AG09309 (cell line): ENCODE data around the gene ACOT4.
"Not testable (repeated sequence)": the region's sequence is repeated elsewhere in the genome, so short reads cannot be mapped to it uniquely, and the experiment has no call there.

Experiments used
- DNase-seq: peaks from one replicate; pipeline ENCODE4 v3.0.0-alpha.2; 2010; ENCODE audit warnings: low read depth
- H3K4me3 ChIP-seq: 2 replicates; pipeline ENCODE4 v1.5.1; 2011; ENCODE audit warnings: mild to moderate bottlenecking, low read depth, low read length, moderate library complexity; ENCODE audit not compliant: control insufficient read depth
- TF ChIP-seq, protein P1 (sequence below): IDR thresholded peaks from 2 replicates; pipeline ENCODE4 v1.5.1; 2011; ENCODE audit warnings: mild to moderate bottlenecking, low read depth, low read length, inconsistent platforms; ENCODE audit not compliant: insufficient read depth, control insufficient read depth; ENCODE audit errors: missing control alignments

ACOT4 gene

GRCh38 chr14:73588695-73589094, 3.0 kb upstream of the ACOT4 start:
- TF ChIP-seq, protein P1, sequence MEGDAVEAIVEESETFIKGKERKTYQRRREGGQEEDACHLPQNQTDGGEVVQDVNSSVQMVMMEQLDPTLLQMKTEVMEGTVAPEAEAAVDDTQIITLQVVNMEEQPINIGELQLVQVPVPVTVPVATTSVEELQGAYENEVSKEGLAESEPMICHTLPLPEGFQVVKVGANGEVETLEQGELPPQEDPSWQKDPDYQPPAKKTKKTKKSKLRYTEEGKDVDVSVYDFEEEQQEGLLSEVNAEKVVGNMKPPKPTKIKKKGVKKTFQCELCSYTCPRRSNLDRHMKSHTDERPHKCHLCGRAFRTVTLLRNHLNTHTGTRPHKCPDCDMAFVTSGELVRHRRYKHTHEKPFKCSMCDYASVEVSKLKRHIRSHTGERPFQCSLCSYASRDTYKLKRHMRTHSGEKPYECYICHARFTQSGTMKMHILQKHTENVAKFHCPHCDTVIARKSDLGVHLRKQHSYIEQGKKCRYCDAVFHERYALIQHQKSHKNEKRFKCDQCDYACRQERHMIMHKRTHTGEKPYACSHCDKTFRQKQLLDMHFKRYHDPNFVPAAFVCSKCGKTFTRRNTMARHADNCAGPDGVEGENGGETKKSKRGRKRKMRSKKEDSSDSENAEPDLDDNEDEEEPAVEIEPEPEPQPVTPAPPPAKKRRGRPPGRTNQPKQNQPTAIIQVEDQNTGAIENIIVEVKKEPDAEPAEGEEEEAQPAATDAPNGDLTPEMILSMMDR: no peak
- no peak for DNase-seq
- no peak overlapping the region for H3K4me3 ChIP-seq

DNA sequence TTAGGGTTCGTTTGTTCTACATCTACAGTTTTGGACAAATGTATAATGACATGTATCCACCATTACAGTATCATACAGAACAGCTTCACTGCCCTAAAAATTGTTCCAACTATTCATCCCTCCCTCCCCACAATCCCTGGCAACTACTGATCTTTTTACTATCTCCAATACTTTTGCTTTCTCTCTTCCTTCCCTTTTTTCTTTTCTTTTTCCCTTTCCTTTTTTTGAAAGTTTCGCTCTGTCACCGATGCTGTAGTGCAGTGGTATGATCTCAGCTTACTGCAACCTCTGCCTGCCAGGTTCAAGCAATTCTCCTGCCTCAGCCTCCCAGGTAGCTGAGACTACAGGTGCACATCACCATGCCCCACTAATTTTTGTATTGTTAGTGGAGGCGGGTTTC, 2.6 kb upstream of the ACOT4 start:
- DNase-seq: no peak
- H3K4me3 ChIP-seq: no peak overlapping the region
- TF ChIP-seq, protein P1: no peak

GRCh38 chr14:73590673-73591004, 1.0 kb upstream of the ACOT4 start:
- DNase-seq, H3K4me3 ChIP-seq: not testable (repeated sequence)

DNA sequence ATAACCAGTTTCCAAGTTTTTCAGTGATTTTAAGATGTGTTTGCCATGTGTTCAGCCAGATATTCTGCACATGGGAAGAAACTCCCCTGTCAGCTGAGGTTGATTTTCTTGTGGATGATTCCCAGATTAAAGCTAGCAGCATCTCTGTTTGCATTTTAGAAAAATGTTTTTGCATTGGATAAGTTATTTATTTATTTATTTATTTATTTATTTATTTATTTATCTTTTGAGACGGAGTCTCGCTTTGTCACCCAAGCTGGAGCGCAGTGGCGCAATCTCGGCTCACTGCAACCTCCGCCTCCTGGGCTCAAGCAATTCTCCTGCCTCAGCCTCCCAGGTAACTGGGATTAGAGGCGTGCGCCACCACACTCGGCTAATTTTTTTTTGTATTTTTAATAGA, 2.8 kb downstream of the ACOT4 start:
- TF ChIP-seq, protein P1: no peak
- DNase-seq: no peak
- H3K4me3 ChIP-seq: no peak overlapping the region

- TF ChIP-seq, protein P1: no peak
- H3K4me3 ChIP-seq: no peak overlapping the region
- DNase-seq: no peak
Observed at GRCh38 chr14:73599499-73599898, 7.8 kb downstream of the ACOT4 start.

DNA sequence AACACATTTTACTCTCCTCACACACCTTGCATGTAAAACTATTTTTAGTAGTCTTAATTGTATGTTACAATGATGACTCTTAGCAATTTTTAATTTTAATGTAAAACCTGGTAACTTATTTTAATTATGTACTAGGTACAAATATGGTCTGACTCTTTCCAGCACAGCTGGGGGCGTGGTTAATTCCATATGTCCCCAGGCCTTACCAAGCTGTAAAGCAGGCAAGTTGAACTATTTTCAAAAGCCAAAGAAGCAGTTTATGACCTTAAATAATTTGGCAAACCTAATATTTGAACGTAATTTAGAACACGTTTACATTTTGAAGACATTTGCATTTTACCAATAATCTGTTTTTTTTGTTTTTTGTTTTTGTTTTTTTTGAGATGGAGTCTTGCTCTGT, 11.3 kb downstream of the ACOT4 start:
- no peak for DNase-seq
- H3K4me3 ChIP-seq: no peak overlapping the region
- TF ChIP-seq, protein P1: no peak

- H3K4me3 ChIP-seq: no peak overlapping the region
- no peak for DNase-seq
- TF ChIP-seq, protein P1: no peak
Observed at GRCh38 chr14:73606271-73606670, 14.6 kb downstream of the ACOT4 start.
